ENCODE measurements around the gene ST6GALNAC6. TPM values are rescaled to one million over a fixed set of nuclear protein-coding genes. Genes with fewer than 3 reads are reported as not detected.

ST6GALNAC6 gene
- total RNA-seq, 2 donors from 2014 or later: 46.4 to 95.1 TPM

DNA sequence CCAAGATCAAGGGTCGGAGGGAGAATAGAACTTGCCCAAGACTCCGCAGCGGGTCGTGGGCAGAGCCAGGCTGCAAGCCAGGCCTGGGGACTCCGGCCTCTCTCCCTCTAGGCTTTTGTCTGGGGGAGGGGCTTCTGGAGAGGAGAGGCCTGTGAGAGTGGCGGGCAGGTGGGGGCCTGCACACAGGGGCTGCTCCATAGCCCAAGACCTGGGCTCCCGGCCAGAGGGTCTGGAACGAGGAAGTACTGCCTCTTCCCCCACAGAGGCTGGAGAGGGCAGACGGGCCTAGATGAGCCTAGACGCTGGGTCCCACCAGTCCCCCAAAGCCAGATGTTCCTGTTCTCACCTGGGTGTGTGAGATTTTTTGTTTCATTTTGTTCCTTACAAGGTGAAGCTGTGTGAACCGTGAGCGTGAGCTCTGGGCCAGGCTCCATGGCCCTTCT is 5.2 kb upstream of the ST6GALNAC6 start:
- intact Hi-C loops (cut with DNase I): no loop called here
- Histone ChIP-seq H3K4me1 (replicated peaks) (peaks cover 11% of the 10 kb centered on the region), H3K27me3 (replicated peaks; ENCODE audit: insufficient read depth) (no peaks in the 10 kb centered on the region), H3K9me3 (no peaks in the 10 kb centered on the region), H3K4me3 (no peak overlapping the region), H3K27ac (peak overlapping the region; percentile 75 to 77), H3K36me3 (no peaks in the 10 kb centered on the region)
- WGBS: 15% methylated on average over 12 of the region's 12 CpGs
- TF ChIP-seq, protein P1, sequence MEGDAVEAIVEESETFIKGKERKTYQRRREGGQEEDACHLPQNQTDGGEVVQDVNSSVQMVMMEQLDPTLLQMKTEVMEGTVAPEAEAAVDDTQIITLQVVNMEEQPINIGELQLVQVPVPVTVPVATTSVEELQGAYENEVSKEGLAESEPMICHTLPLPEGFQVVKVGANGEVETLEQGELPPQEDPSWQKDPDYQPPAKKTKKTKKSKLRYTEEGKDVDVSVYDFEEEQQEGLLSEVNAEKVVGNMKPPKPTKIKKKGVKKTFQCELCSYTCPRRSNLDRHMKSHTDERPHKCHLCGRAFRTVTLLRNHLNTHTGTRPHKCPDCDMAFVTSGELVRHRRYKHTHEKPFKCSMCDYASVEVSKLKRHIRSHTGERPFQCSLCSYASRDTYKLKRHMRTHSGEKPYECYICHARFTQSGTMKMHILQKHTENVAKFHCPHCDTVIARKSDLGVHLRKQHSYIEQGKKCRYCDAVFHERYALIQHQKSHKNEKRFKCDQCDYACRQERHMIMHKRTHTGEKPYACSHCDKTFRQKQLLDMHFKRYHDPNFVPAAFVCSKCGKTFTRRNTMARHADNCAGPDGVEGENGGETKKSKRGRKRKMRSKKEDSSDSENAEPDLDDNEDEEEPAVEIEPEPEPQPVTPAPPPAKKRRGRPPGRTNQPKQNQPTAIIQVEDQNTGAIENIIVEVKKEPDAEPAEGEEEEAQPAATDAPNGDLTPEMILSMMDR (IDR thresholded peaks at IDR 0.05): no peak
- TF ChIP-seq POLR2A (IDR thresholded peaks at IDR 0.05): peak; percentile 10
- peak; percentile 45 for TF ChIP-seq POLR2AphosphoS5 (IDR thresholded peaks at IDR 0.05)
- peak; percentile 74 for DNase-seq (ENCODE audit: low spot score)

DNA sequence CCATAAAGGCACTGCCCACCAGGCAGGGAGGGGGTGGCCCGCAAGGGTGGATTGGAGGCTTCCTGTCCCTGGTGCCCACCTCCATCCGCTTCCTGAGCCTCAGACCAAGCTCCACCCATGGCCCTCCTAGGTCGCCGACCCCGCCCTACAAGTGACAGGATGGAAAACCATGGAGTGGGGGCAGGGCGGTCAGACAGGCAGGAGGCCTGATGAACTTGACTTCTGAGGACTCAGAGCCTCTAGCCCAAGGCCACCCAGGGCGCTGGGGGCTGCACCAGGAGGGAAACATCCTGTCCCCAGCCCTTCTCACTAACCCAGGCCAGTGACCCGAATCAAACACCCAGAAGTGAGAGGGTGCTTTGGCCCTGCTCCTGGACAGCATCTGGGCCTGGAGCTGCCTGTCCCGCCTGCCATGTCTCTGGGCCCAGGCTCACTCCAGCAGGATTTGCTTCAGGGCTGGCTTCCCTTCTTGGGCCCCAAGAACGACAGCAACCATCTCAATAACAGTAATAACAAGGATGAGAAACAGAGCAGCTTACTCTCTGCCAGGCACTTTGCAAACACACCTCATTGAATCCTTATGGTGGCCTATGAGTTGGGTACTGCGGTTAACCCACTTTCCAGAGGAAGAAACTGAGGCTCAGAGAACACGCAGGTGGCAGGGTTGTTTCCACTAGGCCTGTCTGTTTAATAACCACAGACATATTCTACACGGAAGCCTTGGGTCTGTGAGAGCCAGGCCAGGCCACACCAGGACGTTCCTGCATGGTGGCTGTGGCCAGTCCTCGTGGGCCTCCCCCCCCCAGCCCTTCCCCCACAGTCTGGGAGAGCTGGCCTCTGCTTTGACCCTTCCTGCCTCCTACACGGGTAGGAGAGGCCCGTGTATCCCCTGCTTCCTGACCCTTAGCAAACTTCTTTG is 4.4 kb upstream of the ST6GALNAC6 start:
- DNase-seq (ENCODE audit: low spot score): no peak
- H3K4me1 ChIP-seq (replicated peaks): peaks cover 11% of the 10 kb centered on the region
- no peaks in the 10 kb centered on the region for H3K9me3 ChIP-seq
- no peaks in the 10 kb centered on the region for H3K27me3 ChIP-seq (replicated peaks; ENCODE audit: insufficient read depth)
- TF ChIP-seq, protein P1 (IDR thresholded peaks at IDR 0.05): no peak
- TF ChIP-seq POLR2AphosphoS5 (IDR thresholded peaks at IDR 0.05): peak; percentile 22
- H3K27ac ChIP-seq: peak overlapping the region; percentile 75 to 77
- intact Hi-C loops (cut with DNase I): no loop called here
- no peak overlapping the region for H3K4me3 ChIP-seq
- no peaks in the 10 kb centered on the region for H3K36me3 ChIP-seq
- WGBS: 56% methylated on average over 17 of the region's 17 CpGs

DNA sequence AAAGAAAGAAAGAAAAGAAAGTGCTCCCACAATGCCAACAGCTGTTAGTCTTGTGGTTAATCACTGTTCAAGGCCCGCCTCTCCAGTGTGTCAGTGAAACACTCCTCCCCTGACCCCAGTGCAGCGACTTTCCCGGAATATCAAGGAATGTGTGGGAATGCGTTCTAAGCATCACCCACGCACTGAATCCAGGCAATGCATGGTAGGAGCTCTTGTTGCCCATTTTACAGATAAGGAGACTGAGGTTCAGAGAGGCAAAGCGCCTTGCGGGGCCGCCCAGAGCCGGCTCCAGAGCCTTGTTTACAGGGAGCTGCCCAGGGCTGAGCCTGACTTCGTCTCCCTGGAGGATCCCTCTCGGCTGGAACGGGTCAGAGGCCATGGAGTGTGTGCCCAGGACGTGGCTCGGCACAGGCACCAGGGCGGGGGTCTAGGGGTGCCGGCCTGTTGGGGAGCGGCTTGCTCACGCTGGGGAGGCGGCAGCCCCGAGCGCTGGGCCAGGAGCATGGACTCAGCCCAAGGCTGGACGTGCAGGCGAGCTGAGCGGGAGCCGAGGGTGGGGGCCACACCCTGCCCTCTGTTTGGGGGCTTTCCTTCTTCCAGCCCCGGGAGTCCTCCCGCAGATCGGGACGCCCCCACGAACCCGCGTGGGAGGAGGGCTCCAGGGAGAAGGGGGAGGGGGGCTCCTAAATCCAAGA is 823 bp downstream of the ST6GALNAC6 start:
- intact Hi-C loops (cut with DNase I): no loop called here
- Histone ChIP-seq H3K27ac (peak overlapping the region; percentile 80 to 82), H3K27me3 (replicated peaks; ENCODE audit: insufficient read depth) (no peaks in the 10 kb centered on the region), H3K4me3 (peak overlapping the region; percentile 75 to 88), H3K36me3 (peaks cover 5 to 13% of the 10 kb centered on the region in 2 donors), H3K9me3 (no peaks in the 10 kb centered on the region), H3K4me1 (replicated peaks) (peaks cover 4% of the 10 kb centered on the region)
- 19% methylated on average over 32 of the region's 32 CpGs for whole genome bisulfite sequencing
- DNase-seq (ENCODE audit: low spot score): no peak
- no peak for TF ChIP-seq POLR2A (IDR thresholded peaks at IDR 0.05)

DNA sequence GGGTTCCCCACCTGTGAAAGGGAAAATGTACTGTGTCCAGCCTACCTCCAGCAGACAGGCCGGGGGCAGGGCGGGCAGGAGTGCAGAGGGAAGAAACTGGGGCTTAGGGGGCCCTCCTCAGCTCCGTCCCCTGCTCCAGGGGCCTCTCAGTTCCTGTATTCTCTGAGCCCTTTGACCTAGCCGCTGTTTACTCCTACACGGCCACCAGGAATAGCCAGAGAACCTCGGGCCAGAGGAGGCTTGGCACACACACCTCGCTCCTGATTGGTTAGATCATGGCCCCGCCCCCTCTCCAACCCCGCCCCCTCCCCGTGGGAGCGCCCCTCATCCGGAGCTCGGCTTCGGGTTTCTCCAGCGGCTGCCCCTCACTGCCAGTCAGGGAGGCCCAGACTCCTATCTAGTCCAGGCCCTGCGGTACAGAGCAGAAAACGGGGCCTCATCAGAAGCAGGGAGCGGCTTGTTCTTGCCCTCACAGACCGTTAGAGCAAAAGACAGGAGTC is 2.2 kb downstream of the ST6GALNAC6 start:
- peak overlapping the region in 1 of 2 donors; percentile 2 for H3K4me3 ChIP-seq
- H3K27ac ChIP-seq: peak overlapping the region; percentile 80 to 82
- 18% methylated on average over 19 of the region's 19 CpGs for WGBS
- intact Hi-C loops (cut with DNase I): loop anchor here (1.0 kb wide), 1 partner anchor 20 kb away; the partner anchor contains the start of gene AK1
- no peaks in the 10 kb centered on the region for H3K9me3 ChIP-seq
- DNase-seq (ENCODE audit: low spot score): no peak
- H3K4me1 ChIP-seq (replicated peaks): no peaks in the 10 kb centered on the region
- peaks cover 8 to 21% of the 10 kb centered on the region in 2 donors for H3K36me3 ChIP-seq
- no peaks in the 10 kb centered on the region for H3K27me3 ChIP-seq (replicated peaks; ENCODE audit: insufficient read depth)
- TF ChIP-seq, protein P1 (IDR thresholded peaks at IDR 0.05): no peak
- TF ChIP-seq POLR2A (IDR thresholded peaks at IDR 0.05): no peak
- TF ChIP-seq POLR2AphosphoS5 (IDR thresholded peaks at IDR 0.05): no peak
